ENCODE measurements around the gene SERPINA10. TPM values are rescaled to one million over a fixed set of nuclear protein-coding genes. Genes with fewer than 3 reads are reported as not detected.

The SERPINA10 gene
- total and polyA plus RNA-seq, 10 of the 15 experiments (the other 5 are each of a cell fraction or from before 2014, with no cell fraction given): not detected

GRCh38 chr14:94293578-94293924, 483 bp upstream of the SERPINA10 start (continued):
- no peak for TF ChIP-seq CUX1 (IDR thresholded peaks at IDR 0.05; ENCODE audit: insufficient replicate concordance, low read depth, low read length)
- no peak for TF ChIP-seq GABPA (IDR thresholded peaks at IDR 0.05; ENCODE audit: low read depth)
- no peak for TF ChIP-seq PBX3 (IDR thresholded peaks at IDR 0.05; ENCODE audit: insufficient replicate concordance, low read depth, low read length)

- H3K27ac ChIP-seq (ENCODE audit: control insufficient read depth, insufficient read depth): no peak overlapping the region
- no peak overlapping the region for H2AFZ ChIP-seq (ENCODE audit: control insufficient read depth, low read depth, low read length)
- ATAC-seq: no peak
- ChIA-PET RAD21 (ENCODE audit: unreplicated experiment) (no interaction called here), POLR2A (no interaction called here), CTCF (no interaction called here), SMC1A (ENCODE audit: uncharacterized antibody, unreplicated experiment) (interaction anchor here (0.9 kb wide), 1 partner anchor 36 kb away, joined by 3 read pairs; no protein-coding TSS in a partner anchor)
- 2% methylated on average over 3 of the region's 3 CpGs for whole genome bisulfite sequencing (ENCODE audit: insufficient coverage, insufficient replicate concordance, low lambda C conversion rate, missing lambda C conversion rate)
- H3K79me2 ChIP-seq (ENCODE audit: control insufficient read depth, insufficient read depth, low read length): no peaks in the 10 kb centered on the region
- no peak for FAIRE-seq
- H3K4me3 ChIP-seq: no peak overlapping the region
- no peaks in the 10 kb centered on the region for H3K36me3 ChIP-seq (ENCODE audit: control insufficient read depth in 2 of 2, insufficient read depth in 2 of 2, low read length in 1 of 2)
- BruUV-seq (replicated peaks): no TSS peak
- TF ChIP-seq RAD51 (IDR thresholded peaks at IDR 0.05) (no peak), EGR1 (IDR thresholded peaks at IDR 0.05; ENCODE audit: borderline replicate concordance in 1 of 2, low read depth in 2 of 2, low read length in 2 of 2) (no peak), NBN (IDR thresholded peaks at IDR 0.05) (no peak), STAT3 (IDR thresholded peaks at IDR 0.05; ENCODE audit: low read depth, low read length) (no peak), ETV6 (conservative IDR thresholded peaks at IDR 0.05 in 1 of 2, IDR thresholded peaks at IDR 0.05 in 1 of 2; ENCODE audit: borderline replicate concordance in 1 of 2, low read depth in 1 of 2) (no peak), SPI1 (IDR thresholded peaks at IDR 0.05; ENCODE audit: borderline replicate concordance, insufficient read depth, low read depth, low read length) (no peak)
- no peaks in the 10 kb centered on the region; the same call in 2 of the 3 replicates for H3K9me3 ChIP-seq (replicated peaks; ENCODE audit: control insufficient read depth, insufficient read depth, low read length)
- no peaks in the 10 kb centered on the region; a peak in 1 of 4 replicates for H3K27me3 ChIP-seq (replicated peaks in 1 of 2; ENCODE audit: control insufficient read depth in 2 of 2, insufficient read depth in 2 of 2, low read length in 1 of 2)
- H3K4me1 ChIP-seq (ENCODE audit: control insufficient read depth, insufficient read depth, low read length): no peaks in the 10 kb centered on the region
- H3K4me2 ChIP-seq (ENCODE audit: control insufficient read depth, insufficient read depth): no peak overlapping the region
- H3K9ac ChIP-seq (ENCODE audit: control insufficient read depth, insufficient read depth, low read length): no peak overlapping the region
- no peaks in the 10 kb centered on the region for H4K20me1 ChIP-seq (ENCODE audit: control insufficient read depth, insufficient read depth)
- in situ Hi-C loops (cut with MboI) (no loop called here), intact Hi-C loops (cut with micrococcal nuclease; ENCODE audit: unreplicated experiment) (no loop called here)
- no peak for DNase-seq (ENCODE audit: low read depth, low spot score)
Measured at GRCh38 chr14:94292526-94292871, 569 bp downstream of the SERPINA10 start.

All from GM12878 (cell line).